Subcutaneous adipose tissue (tissue), 4 donors: Measurements from ENCODE around the gene HS2ST1. TPM values are rescaled to one million over a fixed set of nuclear protein-coding genes. Genes with fewer than 3 reads are reported as not detected.

Experiments
- total RNA-seq, 4 donors: library from RNA; depleted of rRNA; stranded (reverse); fragments of >200 nt; gene quantifications; one replicate each; pipeline ENCODE4 v1.1.0, GENCODE V29; 2016
- TF ChIP-seq, protein P1 (sequence below): fragments of 450-650 bp; IDR thresholded peaks from one replicate; pipeline ENCODE4 v1.5.1; 2016; ENCODE audit warnings: low read depth, mild to moderate bottlenecking, control low read depth, antibody characterized with exemption, moderate library complexity

HS2ST1 gene
- total RNA-seq, 4 donors from 2014 or later, result 10.2 to 25.5 (median 15.7) TPM

DNA sequence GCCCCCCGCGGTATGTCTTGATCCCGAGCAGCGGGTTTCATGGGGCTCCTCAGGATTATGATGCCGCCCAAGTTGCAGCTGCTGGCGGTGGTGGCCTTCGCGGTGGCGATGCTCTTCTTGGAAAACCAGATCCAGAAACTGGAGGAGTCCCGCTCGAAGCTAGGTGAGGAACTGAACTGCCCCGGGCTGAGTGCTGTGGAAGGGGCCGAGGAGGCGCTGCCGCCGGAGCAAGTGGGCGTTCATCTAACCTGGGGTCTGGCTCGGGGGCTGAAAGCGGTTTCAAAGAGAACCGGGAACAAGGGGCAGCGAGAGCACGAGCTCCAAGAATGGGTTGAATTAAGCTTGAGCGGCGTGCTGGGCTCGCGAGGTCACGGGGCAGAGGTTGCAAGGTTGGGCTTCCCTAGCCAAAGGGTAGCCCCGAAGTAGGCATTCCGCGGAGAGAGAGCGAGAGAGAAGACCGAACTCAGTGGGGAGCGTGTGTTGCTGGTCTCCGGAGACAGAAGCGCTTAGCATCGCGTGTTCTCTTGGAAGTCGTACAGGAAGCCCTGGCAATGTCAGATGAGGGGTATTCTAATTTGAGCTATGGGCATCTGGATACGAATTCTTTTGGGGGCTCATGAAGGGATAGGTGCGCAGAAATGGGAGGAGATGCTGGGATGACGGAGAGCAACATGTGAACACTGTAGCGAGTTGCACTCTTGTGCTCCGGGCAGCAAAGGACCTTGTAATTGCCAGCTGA is 732 bp downstream of the HS2ST1 start:
- TF ChIP-seq, protein P1, sequence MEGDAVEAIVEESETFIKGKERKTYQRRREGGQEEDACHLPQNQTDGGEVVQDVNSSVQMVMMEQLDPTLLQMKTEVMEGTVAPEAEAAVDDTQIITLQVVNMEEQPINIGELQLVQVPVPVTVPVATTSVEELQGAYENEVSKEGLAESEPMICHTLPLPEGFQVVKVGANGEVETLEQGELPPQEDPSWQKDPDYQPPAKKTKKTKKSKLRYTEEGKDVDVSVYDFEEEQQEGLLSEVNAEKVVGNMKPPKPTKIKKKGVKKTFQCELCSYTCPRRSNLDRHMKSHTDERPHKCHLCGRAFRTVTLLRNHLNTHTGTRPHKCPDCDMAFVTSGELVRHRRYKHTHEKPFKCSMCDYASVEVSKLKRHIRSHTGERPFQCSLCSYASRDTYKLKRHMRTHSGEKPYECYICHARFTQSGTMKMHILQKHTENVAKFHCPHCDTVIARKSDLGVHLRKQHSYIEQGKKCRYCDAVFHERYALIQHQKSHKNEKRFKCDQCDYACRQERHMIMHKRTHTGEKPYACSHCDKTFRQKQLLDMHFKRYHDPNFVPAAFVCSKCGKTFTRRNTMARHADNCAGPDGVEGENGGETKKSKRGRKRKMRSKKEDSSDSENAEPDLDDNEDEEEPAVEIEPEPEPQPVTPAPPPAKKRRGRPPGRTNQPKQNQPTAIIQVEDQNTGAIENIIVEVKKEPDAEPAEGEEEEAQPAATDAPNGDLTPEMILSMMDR, result no peak

DNA sequence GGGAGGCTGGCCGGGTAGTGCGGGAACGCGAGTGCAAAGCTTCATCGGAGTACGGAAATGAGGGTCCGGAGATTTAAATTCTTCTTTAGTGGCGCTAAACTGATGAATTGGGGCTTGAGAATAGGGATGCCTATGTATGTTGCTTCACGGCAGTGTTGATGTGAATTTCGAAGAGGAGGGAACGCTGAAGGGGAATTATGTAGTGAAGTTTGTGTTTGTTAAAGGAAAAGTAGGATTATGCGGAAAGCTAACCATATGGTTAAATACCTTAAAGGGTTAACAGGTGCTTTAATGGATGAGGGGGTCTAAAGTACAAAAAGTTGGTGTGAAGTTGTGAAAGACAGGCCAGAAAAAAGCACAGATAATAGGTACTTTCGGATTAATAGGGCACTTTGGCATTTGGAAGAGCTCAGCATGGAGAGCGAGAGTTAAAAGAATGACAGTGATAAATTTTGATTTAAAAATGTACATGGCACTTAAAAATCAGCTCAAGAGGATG is 1.4 kb downstream of the HS2ST1 start:
- TF ChIP-seq, protein P1, result no peak

DNA sequence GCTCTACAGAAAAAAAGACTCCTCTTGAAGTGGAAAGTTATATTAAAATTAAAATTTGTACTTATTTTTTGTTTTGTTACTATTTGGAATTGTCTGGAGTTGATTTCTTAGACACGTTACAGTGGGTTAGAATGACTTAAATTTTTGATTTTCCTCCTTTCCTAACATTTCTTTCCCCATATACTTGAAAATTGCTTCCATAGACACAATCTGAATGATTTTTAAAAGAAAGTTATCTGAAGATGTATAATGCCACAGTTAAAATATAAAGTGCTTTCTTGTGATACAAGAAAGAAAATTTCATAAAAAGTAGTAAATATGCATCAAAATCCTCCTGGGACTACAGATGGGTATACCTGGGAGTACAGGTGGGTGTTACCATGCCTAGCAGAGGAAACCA is 2.3 kb downstream of the HS2ST1 start:
- TF ChIP-seq, protein P1, result no peak

DNA sequence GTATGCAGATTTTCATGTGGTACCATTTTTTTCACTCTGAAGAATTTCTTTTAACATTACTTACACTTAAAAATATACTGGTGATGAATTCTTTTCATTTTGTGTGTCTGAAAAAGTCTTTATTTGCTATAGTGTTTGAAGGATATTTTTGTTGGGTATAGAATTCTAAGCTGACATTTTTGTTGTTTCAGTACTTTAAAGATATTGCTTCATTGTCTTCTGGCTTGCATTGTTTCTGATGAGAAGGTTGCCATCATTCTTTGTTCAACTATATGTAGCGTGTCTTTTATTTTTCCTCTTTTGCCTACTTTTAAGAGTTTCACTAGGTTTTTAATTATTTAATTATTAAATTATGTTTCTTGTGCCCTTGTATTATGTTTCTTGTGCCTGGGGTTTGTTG is 8.0 kb downstream of the HS2ST1 start:
- TF ChIP-seq, protein P1, result no peak

DNA sequence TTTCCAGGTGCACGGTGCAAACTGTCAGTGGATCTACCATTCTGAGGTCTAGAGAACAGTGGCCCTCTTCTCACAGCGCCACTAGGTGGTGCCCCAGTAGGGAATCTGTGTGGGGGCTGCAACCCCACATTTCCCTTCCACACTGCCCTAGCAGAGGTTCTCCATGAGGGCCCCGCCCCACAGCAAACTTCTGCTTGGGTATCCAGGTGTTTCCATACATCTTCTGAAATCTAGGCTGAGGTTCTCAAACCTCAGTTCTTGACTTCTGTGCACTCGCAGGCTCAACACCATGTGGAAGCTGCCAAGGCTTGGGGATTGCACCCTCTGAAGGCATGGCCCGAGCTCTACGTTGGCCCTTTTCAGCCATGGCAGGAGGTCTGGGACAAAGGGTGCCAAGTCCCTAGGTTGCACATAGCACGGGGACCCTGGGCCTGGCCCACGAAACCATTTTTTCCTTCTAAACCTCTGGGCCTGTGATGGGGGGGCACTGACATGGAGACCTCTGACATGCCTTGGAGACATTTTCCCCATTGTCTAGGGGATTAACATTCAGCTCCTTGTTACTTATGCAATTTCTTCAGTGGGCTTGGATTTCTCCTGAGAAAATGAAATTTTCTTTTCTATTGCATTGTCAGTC is 10.0 kb downstream of the HS2ST1 start:
- TF ChIP-seq, protein P1, result no peak

DNA sequence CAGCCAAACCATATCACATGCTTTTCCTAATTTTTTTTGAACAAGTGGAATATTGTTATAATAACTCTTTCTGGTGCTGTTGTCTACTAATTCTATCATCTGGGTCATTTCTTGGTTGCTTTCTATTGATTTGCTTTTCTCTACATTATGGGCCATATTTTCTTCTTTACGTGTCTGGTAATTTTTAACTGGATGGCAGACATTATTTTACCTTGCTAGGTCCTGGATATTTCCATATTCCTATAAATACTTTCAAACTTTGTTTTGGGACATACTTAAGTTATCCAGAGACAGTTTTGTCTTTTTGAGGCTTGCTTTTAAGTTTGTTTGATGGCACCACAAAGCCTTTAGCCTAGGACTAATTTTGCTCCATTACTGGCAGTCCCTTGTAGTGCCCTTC is 11.3 kb downstream of the HS2ST1 start:
- TF ChIP-seq, protein P1, result no peak

DNA sequence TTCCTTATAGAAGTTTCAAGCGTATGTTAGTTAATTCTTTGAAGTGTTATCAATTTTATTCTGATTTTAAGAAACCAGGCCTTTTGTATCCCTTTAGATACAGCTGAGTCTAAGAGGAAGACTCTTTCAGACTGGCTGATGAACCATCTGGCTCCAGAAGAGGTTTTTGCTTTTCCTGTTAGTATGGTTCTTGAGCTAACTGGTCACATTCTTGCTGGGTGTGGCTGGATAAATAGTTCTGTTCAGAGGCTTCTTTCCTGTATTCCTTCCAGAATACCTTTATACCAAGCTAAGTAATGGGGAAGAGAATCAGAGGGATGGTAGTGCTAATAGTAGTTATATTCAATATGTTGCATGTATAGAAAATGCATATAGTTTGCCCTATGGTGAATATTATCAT is 12.4 kb downstream of the HS2ST1 start:
- TF ChIP-seq, protein P1, result no peak
